ENCODE measurements around the gene IPPK.

The IPPK gene

GRCh38 chr9:92657296-92658094, 12.4 kb downstream of the IPPK start:
- DNase-seq (ENCODE audit: low read depth) = no peak

GRCh38 chr9:92656537-92656925, 13.4 kb downstream of the IPPK start:
- DNase-seq (ENCODE audit: low read depth) = no peak

GRCh38 chr9:92655896-92656536, 13.9 kb downstream of the IPPK start:
- no peak for DNase-seq (ENCODE audit: low read depth)

GRCh38 chr9:92655366-92655765, 14.6 kb downstream of the IPPK start:
- DNase-seq (ENCODE audit: low read depth) = no peak

GRCh38 chr9:92654481-92655301, 15.2 kb downstream of the IPPK start:
- DNase-seq (ENCODE audit: low read depth) = no peak

- DNase-seq (ENCODE audit: low read depth) = no peak
Measured at GRCh38 chr9:92652461-92652860, 17.5 kb downstream of the IPPK start.

- DNase-seq (ENCODE audit: low read depth) = no peak
Measured at GRCh38 chr9:92650839-92651621, 18.9 kb downstream of the IPPK start.

- no peak for DNase-seq (ENCODE audit: low read depth)
Measured at GRCh38 chr9:92650296-92650695, 19.6 kb downstream of the IPPK start.

GRCh38 chr9:92649007-92649406, 20.9 kb downstream of the IPPK start:
- DNase-seq (ENCODE audit: low read depth) = no peak

- DNase-seq (ENCODE audit: low read depth) = no peak
Measured at GRCh38 chr9:92648474-92648971, 21.4 kb downstream of the IPPK start.

- DNase-seq (ENCODE audit: low read depth) = no peak
Measured at GRCh38 chr9:92647671-92648473, 22.1 kb downstream of the IPPK start.

GRCh38 chr9:92645041-92645440, 24.9 kb downstream of the IPPK start:
- no peak for DNase-seq (ENCODE audit: low read depth)

- DNase-seq (ENCODE audit: low read depth) = no peak
Measured at GRCh38 chr9:92644278-92644677, 25.7 kb downstream of the IPPK start.

GRCh38 chr9:92642564-92642963, 27.4 kb downstream of the IPPK start:
- DNase-seq (ENCODE audit: low read depth) = no peak

GRCh38 chr9:92642041-92642451, 27.9 kb downstream of the IPPK start:
- no peak for DNase-seq (ENCODE audit: low read depth)

GRCh38 chr9:92641092-92641809, 28.7 kb downstream of the IPPK start:
- DNase-seq (ENCODE audit: low read depth) = no peak

- no peak for DNase-seq (ENCODE audit: low read depth)
Measured at GRCh38 chr9:92640398-92641091, 29.4 kb downstream of the IPPK start.

GRCh38 chr9:92639791-92640271, 30.1 kb downstream of the IPPK start:
- no peak for DNase-seq (ENCODE audit: low read depth)

- DNase-seq (ENCODE audit: low read depth) = no peak
Measured at GRCh38 chr9:92639124-92639523, 30.8 kb downstream of the IPPK start.

Measured in activated T-cell treated with anti-CD3 and anti-CD28 coated beads for 48 hours (primary cell).